GM21515 (cell line): ENCODE data around the gene PAX6.
A peak's percentile ranks its signal among the peaks of the same experiment; 100 is the strongest.

Experiments used
- ATAC-seq: cut with Tn5 transposase; IDR thresholded peaks from one replicate; pipeline ENCODE4 v1.9.1; 2021; ENCODE audit not compliant: unreplicated experiment

PAX6 gene

DNA sequence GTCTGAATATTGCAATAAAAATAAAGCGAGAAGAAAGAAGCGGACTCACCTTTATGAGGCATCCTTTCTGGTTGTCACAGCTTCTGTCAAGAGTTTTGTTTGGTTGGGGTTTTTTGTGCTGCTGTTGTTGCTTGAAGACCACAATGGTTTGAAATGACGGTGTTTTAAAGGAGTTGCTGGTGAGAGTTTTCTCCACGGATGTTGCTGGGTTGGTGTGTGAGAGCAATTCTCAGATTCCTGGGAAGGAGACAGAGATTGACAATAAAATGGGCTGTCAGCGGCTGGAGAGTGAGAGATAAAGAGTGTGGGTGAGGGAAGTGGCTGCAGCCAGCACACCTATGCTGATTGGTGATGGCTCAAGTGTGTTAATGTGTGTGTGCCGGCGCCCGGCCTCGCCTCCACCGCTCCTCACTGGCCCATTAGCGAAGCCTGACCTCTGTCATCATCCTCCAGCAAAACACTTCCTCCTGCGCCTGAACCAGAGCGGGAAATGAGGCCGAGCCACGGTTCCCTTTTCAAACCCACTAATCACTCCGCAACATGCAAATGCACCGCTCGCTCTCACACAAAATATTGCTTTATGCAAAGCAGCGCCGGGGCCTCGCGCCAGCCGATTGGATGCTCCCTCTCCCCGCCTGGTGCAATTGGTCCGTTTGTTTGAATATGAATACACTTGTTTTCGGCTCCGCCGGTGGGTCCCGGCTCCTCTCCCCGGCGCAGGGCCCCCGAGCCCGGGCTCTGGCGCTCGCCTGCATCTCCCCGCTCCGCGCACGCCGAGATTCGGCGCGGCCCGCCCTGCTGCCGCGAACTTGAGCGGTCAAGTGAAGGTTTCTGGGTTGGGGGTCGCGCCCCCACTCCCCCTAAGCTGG lies at the start of gene PAX6:
PAX6 (minus strand) TSS at position 544 of the 869 bp plus-strand sequence. CDS start 4,911 bp downstream, outside the sequence.
- ATAC-seq, result peak; percentile 45

DNA sequence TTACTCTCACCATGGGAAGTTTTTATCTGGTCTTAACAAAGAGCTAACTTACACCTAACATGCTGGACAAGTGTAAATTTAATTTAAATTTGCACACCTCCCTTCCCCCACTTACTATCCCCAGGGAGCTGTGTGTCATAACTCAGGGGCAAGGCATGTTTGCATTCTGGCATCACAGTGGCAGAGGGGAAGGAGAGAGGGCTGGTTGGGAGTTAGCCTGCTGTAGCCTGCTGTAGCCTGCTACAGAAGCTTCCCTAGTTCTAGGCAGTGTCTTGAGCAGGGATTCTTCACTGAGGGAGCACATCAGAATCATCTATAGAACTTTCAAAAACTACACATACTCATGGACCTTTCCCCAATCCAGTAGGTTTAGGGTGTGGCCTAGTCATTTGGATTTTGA lies 49.3 kb upstream of the PAX6 start:
- no peak for ATAC-seq

DNA sequence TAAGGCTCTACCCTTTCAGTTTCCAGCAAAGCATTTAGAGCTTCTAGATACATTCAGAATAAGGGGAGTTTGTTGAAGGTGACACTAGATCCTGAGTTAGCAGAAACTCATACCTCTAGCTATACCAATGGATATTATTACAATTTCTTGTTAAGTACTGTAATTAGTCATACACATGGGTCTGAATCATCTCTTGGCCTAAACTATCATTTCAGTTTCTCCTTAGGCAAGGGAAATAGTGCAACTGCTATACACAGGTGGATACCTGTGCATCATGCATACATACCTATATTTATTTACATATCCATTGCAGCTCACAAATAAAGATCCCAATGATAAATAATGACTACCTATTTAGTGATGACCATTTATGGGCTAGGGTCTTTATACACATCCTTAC lies 45.1 kb upstream of the PAX6 start:
- ATAC-seq, result no peak

DNA sequence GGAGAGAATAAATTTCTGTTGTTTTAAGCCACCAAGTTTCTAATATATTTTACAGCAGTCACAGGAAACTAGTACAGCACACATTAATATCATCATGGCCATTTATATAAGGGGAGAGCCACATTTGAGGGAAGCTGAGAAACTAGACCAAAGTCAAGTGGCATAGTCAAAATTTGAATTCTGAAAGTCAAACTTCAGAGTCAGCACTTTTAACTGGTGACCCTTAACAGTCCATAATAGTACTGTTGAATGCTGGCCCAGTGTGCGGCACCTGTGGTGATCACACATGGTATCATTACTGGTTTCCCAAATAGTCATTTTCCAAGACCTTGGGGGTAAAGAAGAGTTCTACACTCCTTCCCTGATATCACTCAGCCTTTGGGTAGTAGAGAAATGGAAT lies 44.3 kb upstream of the PAX6 start:
- ATAC-seq, result no peak

DNA sequence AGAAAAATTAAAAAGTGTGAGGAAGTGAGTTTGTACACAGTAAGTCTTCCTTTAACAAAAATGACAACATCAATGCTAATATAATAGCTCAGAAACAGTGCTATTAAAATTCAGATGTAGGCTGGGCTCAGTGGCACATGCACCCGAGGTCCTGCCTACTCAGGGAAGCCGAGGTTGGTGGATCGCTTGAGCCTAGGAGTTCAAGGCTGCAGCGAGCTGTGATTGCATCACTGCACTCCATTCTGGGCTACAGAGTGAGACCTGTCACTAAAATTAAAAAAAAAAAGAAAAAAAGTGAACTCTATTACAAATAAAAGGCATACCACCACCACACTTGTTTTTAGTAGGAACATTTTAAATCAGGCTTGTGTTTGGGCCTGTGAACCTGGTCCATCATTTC lies 39.2 kb upstream of the PAX6 start:
- ATAC-seq, result no peak

DNA sequence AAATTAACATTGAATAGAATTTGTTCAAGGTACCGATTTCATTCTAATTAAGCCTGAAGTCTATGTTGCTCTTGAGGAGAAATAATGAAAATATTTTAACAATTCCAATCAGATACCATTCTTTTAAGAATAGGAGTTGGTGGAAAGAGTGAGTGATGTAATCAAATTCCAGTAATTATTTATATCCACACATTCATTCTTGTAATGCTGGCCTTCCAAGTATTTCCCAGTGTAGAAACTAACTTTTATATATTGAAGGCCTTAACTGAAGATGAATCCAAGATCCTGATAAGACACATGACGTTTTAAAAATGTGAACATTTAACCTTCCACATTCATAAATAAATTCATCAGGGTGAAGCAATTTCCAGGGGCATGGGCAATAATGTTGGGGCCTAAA lies 36.6 kb upstream of the PAX6 start:
- no peak for ATAC-seq

DNA sequence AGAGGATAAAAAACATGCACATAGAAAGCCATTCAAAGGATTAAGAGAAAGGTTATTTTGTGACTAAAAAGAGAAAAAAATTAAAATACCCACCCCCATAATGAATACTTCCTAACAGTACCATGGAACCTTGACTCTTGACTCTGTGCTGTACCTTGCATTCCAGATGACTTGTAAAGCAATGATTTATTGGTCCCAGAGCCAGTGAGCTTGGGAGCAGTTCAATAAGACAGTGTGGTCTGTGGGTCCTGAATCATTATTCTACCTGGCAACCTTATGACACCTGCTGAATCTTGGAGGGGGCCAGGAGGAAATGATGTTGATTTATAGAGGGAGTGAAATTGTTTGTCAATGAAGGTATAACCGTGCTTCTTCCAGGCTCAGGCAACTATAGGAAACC lies 34.2 kb upstream of the PAX6 start:
- ATAC-seq, result no peak

DNA sequence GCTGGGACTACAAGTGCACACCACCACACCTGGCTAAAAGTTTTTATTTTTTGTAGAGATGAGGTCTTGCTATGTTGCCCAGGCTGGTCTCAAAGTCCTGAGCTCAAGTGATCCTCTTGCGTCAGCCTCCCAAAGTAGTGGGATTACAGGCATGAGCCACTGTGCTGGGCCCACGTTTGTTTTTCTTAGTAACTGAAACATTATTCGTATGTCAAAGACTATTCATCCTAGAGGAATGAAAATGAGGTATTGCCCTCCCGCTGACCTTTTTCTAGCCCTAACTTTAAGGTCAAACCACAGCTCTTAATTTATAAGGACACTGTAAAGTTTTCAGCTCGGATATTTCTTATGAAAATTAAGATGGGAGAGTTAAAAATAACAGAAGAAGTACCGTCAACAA lies 33.2 kb upstream of the PAX6 start:
- ATAC-seq, result no peak

DNA sequence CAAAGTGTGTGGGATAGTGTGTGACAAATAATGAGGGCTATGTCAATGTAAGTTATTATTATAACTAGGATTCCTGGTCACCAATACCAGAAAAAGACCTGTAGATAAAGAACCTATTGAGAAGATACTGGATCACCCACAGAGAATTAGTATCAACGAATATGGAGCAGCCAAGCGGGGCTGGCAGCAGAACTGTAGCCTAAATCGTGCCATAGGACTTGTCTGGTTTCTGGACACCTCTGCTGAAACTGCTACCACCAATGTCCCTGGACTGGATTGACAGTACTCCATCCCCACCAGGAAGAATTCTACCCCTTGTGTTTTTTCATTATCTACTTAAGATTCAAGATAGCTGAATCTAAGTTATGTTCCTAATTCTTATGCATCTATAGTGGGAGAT lies 30.3 kb upstream of the PAX6 start:
- ATAC-seq, result no peak

DNA sequence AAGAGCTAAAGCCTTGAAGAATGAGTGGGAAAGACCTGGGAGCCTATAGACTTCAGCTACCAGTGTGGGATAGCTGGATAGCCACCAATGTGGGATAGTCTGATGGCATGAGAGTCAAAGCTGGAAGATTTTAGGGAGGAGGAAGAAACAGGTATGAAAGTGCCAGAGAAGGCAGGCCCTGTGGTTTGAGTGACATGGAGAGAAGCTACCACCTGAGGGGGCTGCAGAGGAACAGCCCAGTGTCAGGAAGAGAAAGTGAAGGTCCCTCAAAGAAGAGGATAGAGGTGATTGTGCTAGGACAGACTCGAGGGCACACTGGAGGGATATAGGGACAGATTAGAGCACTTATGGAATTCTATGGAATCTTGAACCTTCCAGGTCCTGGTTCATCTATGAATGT lies 23.1 kb upstream of the PAX6 start:
- no peak for ATAC-seq

DNA sequence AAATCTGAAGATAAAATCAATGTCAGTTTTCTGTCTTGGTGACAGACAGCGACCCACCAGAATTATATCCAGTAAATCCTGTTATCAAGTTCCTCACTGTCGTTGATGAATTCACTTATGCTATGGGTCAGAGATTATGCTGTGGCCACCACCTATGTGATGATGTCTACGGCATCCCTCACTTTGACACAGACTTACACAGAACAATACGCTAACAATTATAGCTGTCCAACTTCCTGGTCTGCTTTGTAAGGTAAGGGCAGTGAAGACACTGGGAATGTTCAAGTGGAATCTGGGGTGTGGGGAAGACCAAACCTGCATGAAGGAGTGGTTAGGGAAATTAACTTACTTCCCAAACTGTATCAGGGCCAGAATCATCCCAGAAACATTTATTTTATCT lies 19.3 kb upstream of the PAX6 start:
- ATAC-seq, result no peak

DNA sequence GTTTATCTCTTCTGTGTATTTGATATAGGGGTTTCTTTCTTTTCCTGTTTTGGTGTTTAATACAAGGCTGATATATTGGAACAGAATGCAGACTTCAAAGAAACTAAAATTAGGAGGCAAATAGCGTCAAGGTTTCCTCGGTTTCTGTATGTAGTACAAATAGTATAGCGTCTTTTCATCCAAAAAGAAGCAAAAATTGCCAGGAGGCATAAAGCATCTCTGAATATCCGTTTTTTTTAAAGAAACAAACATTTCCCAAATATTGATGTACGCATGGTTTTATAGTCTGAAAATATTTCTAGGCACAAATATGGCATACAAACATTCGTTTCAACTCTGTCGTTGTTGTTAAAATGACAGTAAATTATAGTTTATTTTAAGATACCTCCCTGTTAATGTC lies 17.1 kb upstream of the PAX6 start:
- ATAC-seq, result no peak

DNA sequence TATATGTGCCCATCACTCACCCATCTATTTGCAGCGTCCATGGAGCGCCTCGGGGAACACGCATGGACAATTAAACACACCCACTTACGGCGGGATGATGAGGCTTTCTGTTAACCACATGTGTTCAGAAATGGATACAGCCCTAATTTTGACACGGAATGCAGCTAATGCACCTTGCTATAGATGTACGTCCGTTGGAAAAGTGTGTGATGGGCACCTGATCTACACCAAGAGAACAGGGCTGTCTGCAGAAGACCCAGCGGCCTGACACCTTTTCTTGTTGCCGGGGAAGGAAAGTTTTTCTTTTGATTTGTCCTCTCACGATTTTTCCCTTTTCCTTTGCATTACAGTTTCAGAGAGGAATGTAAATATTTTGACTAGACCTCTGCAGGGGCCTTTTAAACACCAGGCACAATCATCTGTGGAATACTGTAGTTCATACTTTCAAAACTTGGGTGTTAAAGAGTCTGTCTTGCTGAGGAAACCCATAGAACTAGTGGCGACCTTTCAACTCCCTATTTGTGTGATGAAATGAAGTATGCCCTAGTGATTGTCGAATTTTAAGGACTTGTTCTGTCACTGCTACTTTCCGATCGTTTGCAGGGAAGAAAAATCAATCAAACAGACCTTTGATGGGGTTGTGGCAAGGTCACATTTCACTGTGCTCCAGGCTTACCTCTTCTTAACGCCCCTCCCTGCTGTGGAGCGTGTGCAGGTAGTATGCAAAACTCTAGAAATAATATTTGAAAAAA lies 16.5 kb upstream of the PAX6 start:
- no peak for ATAC-seq

DNA sequence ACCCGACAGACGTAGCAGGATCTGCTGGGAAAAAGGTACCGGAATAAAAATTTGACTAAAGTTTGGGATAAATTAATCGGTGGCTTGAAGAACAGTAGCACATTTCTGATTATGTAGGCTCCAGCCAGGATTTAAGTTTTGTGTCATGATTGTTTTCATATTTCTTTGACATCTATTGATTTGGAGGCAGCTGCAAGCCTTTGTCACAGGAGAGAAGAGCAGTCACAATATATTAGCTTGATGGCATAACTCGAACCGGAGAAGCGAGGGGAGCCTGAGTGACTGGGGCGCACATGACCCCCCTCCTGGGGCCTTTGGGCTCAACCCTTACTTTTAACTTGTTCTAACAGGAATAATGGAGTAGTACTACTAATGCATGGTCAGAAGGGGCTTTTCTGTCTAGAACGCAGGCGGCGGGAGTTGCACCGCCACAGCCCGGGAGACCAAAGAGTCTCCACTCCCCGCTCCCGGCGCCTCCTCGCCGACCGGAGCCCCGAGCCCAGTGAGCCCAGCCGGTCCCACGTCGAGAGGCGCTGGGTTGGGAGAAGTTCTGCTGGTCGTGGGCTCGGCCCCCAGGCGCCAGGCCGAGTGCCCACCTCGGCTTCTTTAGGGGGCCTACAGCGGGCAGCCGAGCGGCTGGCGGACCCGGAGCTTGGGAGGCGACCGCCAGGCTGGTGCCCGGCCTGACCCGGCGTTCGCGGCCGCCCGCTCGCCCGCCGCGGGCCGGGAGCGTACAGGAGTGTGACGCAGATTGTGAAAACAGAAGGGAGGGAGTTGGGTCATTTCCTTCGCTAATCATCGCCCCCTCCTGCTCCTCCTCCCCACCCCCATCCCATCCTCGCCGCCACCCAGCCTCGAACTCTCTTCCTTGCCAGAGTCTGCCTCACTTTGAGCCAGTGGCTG lies 15.7 kb upstream of the PAX6 start:
- no peak for ATAC-seq

DNA sequence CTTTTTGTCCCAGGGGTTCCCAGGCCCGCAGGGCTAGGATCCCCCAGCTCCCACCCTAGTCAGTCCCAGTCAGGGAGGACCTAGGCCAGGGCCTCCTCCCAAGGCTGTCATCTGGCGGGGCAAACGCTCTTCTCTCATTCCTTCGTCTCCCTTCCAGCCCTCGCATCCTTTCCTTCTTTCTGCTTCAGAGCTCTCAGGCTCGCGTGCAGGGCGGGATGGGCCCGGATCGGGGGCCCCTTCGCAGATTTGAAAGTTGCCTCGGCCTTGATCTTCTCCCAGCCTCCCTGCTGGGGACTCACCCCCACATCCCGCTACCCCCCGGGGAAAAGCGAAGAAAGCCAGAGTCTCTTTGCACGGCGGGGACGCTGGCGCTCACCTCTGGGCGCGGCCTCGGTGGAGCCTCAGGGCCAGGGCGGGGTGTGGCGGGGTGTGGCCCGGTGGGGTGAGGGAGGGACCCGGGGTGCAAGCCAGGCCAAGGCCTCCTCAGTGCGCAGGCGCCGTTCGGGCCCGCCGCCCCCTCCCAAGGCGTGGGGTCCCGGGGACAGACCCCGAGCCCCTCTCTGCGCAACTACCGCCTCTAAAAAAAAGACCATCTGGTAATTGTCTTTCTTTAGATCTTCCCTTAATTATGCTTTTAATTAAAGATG lies 14.8 kb upstream of the PAX6 start:
- no peak for ATAC-seq

DNA sequence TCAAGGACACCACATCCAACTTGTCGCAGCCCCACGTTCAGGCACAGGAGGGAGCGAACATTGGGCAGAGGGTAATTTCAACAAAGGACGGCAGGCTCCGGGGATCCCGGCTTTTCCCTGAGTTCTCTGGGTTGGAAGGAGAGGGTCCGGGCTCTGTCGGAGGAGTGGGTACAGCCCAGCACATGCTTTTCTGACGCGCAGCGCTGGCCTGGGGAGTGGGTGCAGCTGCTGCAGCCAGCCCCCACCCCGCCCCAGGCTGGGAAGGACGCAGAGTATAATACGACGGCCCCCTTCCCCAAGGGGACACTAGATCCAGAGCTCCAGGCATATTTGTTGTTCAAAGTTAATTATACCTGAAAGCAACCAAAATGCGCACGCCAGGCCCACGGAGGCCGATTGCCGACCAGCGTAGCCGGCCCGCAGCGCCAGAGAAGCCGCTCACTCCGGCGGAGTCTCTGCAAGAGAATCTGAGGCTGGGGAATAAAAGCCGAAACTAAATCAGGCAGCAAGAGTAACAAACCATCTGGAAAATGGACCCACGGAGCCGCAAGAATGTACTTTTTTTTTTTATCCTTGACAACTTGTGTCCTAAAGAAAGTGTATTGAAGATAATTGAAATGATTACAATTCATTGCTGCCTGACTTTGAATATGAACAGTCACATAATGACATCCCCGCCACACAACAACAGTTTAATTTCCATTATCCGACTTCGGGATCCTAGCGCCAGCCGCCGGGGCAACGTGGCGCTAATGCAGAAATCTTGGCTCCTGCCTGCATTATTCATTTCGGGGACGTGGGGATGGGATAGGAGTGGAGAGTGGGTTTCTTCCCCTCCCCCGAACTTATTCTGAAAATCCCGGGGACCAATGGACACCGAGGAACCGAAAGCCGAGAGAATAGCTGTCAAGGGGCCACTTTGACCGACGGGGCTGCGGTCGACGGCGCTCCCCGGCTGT lies 14.0 kb upstream of the PAX6 start:
- ATAC-seq, result no peak

DNA sequence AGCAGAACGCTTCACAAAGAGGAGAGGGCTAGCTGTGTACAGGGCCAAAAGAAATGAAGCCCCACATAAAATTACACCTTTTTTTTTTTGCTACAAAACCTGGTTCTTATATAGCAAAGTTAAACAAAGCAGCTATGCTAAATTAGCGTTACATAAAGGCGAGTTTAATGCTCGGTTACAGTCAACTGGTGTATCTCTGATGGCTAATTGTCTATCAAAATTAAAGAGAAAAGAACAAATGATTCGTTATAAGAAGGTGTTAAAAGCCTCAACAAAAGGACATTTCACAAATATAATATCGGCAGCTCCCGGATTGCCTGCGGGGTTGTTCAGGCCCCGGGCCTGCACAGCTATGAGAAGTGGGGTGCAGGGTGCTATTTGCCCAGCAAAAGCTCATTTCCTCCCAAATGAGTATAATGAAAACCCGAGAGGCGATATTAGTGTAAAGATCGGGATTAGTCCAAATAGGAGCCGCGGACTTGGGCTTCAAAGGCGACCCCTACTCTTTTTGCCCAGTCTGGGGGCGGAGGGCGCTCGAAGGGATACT lies 13.3 kb upstream of the PAX6 start:
- ATAC-seq, result no peak

DNA sequence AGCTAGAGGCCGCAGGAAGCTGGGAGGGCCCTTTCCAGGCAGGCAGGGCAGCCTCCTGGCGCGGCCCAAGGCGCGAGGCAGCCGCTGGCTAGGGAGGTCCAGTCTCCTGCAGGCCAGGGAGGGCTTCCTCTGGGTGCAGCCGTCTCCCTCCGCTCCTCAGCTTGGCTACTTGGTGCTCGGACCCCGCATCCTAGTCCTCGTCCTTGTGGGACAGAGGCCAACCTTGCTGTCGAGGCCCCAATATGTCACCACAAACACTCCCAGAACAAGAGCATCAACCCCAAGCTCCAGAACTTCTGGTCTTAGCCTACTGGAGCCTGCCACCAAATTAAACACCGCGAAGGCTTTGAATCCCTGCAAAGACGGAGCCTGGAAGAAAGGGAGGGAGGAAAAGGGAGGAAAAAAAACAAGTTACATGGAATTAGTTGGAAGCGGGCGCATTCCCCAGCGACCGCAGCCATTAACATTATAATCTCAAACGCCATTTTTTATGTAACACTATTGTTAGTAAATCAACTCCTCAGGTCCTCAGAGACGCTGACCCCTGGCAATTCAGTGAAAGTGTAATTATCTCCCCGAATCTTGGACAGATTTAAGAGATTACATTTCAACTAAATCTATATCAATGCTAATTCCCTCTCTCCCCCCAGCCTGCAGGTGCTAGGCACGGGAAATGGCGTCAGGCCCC lies 12.7 kb upstream of the PAX6 start:
- ATAC-seq, result no peak
